Calu3 (cell line): ENCODE results near the gene FLT4. TPM values are rescaled to one million over a fixed set of nuclear protein-coding genes. Genes with fewer than 3 reads are reported as not detected.
"Not testable (repeated sequence)": the region's sequence is repeated elsewhere in the genome, so short reads cannot be mapped to it uniquely, and the experiment has no call there.

Experiments
- BruUV-seq: library from RNA; stranded (reverse); fragments of 400-500 nt; replicated peaks from 2 replicates; lab custom pipeline; 2021; lab: Mats Ljungman, UMichigan
- CTCF ChIA-PET: fragments of 300-600 bp; sonication (Branson Sonifier 250); formaldehyde crosslinking; loops from one replicate; lab custom pipeline; 2022; ENCODE audit warnings: antibody characterized with exemption; lab: Charles Lee
- DNase-seq: peaks from one replicate; pipeline ENCODE4 v3.0.0; 2022
- H3K27ac Mint-ChIP-seq: one replicate; pipeline ENCODE4 v1.8.0; 2022; ENCODE audit warnings: mixed read lengths; ENCODE audit not compliant: unreplicated experiment
- H3K27me3 Mint-ChIP-seq: one replicate; pipeline ENCODE4 v1.8.0; 2022; ENCODE audit warnings: mixed read lengths; ENCODE audit not compliant: unreplicated experiment
- H3K36me3 Mint-ChIP-seq: one replicate; pipeline ENCODE4 v1.8.0; 2022; ENCODE audit warnings: mild to moderate bottlenecking, moderate library complexity, mixed read lengths; ENCODE audit not compliant: insufficient read depth, unreplicated experiment
- H3K4me1 Mint-ChIP-seq: one replicate; pipeline ENCODE4 v1.8.0; 2022; ENCODE audit warnings: mild to moderate bottlenecking, low read depth, mixed read lengths; ENCODE audit not compliant: unreplicated experiment
- H3K4me3 Mint-ChIP-seq: one replicate; pipeline ENCODE4 v1.8.0; 2022; ENCODE audit warnings: mild to moderate bottlenecking, low read depth, moderate library complexity, mixed read lengths; ENCODE audit not compliant: unreplicated experiment
- H3K9me3 Mint-ChIP-seq: one replicate; pipeline ENCODE4 v1.8.0; 2022; ENCODE audit warnings: low read depth, mixed read lengths; ENCODE audit not compliant: unreplicated experiment
- intact Hi-C: fragments of 100-400 bp; cut with micrococcal nuclease; formaldehyde crosslinking; loops from one replicate; pipeline ENCODE4 v1.10.0; 2022; ENCODE audit not compliant: unreplicated experiment
- total RNA-seq: library from RNA; stranded (reverse); gene quantifications from 2 replicates; pipeline ENCODE4 v1.2.3, GENCODE V29; 2022
- TF ChIP-seq, protein P1 (sequence below): fragments of 200-600 bp; IDR thresholded peaks from one replicate; pipeline ENCODE4 v1.8.0; 2022; ENCODE audit warnings: antibody characterized with exemption; ENCODE audit not compliant: unreplicated experiment

FLT4 gene
- total RNA-seq, 1 experiment from 2014 or later, result not detected

- DNase-seq, result no peak
- Mint-ChIP-seq H3K4me3 (no peak overlapping the region), H3K27me3 (peaks cover 78% of the 10 kb centered on the region), H3K36me3 (no peaks in the 10 kb centered on the region), H3K27ac (no peak overlapping the region), H3K4me1 (no peaks in the 10 kb centered on the region), H3K9me3 (no peaks in the 10 kb centered on the region)
- intact Hi-C loops, result no loop called here
- TF ChIP-seq, protein P1, sequence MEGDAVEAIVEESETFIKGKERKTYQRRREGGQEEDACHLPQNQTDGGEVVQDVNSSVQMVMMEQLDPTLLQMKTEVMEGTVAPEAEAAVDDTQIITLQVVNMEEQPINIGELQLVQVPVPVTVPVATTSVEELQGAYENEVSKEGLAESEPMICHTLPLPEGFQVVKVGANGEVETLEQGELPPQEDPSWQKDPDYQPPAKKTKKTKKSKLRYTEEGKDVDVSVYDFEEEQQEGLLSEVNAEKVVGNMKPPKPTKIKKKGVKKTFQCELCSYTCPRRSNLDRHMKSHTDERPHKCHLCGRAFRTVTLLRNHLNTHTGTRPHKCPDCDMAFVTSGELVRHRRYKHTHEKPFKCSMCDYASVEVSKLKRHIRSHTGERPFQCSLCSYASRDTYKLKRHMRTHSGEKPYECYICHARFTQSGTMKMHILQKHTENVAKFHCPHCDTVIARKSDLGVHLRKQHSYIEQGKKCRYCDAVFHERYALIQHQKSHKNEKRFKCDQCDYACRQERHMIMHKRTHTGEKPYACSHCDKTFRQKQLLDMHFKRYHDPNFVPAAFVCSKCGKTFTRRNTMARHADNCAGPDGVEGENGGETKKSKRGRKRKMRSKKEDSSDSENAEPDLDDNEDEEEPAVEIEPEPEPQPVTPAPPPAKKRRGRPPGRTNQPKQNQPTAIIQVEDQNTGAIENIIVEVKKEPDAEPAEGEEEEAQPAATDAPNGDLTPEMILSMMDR, result no peak
- no TSS peak for BruUV-seq
- CTCF ChIA-PET, result no interaction called here
These were observed 9.6 kb upstream of the FLT4 start for GRCh38 chr5:180658774-180659564.

GRCh38 chr5:180655243-180655642 is 5.8 kb upstream of the FLT4 start:
- BruUV-seq, H3K9me3 Mint-ChIP-seq, intact Hi-C loops, CTCF ChIA-PET, DNase-seq, H3K27ac Mint-ChIP-seq, H3K4me3 Mint-ChIP-seq, H3K36me3 Mint-ChIP-seq, H3K4me1 Mint-ChIP-seq: not testable (repeated sequence)
- peaks cover 92% of the 10 kb centered on the region for H3K27me3 Mint-ChIP-seq

DNA sequence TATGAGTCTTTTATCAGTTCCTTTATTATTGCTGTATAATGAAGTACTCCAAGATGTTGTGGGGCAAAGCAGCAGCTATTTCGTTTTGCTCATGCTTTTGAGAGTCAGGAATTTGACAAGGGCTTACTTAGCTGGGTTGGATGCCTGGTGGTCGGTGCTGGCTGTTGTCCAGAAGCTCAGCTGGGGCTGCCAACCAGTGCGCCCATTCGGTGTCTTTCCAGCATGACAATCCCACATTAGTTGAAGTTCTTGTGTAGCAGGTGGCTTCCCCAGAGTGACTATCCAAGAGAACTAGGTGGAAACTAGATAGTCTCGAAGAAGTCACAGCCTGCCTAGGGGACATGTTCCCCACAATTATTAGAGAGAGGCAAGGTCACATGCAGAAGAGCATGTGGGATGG is 3.4 kb upstream of the FLT4 start:
- H3K4me3 Mint-ChIP-seq, result no peak overlapping the region
- no peaks in the 10 kb centered on the region for H3K4me1 Mint-ChIP-seq
- BruUV-seq, result no TSS peak
- H3K27me3 Mint-ChIP-seq, result peaks cover 87% of the 10 kb centered on the region
- intact Hi-C loops, result no loop called here
- H3K27ac Mint-ChIP-seq, result no peak overlapping the region
- CTCF ChIA-PET, result no interaction called here
- H3K9me3 Mint-ChIP-seq, result no peaks in the 10 kb centered on the region
- TF ChIP-seq, protein P1, result no peak
- H3K36me3 Mint-ChIP-seq, result no peaks in the 10 kb centered on the region
- DNase-seq, result no peak

DNA sequence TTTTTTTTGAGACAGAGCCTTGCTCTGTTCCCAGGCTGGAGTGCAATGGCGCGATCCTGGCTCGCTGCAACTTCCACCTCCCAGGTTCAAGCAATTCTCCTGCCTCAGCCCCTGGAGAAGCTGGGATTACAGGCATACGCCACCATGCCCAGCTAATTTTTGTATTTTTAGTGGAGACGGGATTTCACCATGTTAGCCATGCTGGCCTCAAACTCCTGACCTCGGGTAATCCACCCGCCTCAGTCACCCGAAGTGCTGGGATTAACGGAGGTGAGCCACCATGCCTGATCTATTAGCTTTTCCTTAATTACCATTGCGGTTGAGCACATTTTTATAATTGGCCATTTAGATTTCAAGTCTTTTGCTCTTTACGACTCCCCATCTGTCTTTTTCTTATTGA is 2.9 kb upstream of the FLT4 start:
- intact Hi-C loops, result no loop called here
- TF ChIP-seq, protein P1, result no peak
- Mint-ChIP-seq H3K27me3 (peaks cover 87% of the 10 kb centered on the region), H3K9me3 (no peaks in the 10 kb centered on the region), H3K4me1 (no peaks in the 10 kb centered on the region), H3K36me3 (no peaks in the 10 kb centered on the region), H3K4me3 (no peak overlapping the region), H3K27ac (no peak overlapping the region)
- BruUV-seq, result no TSS peak
- CTCF ChIA-PET, result no interaction called here
- DNase-seq, result no peak

GRCh38 chr5:180648658-180649296 is 623 bp downstream of the FLT4 start:
- Mint-ChIP-seq H3K4me3 (no peak overlapping the region), H3K27ac (no peak overlapping the region), H3K27me3 (peaks cover 91% of the 10 kb centered on the region), H3K9me3 (no peaks in the 10 kb centered on the region), H3K4me1 (no peaks in the 10 kb centered on the region), H3K36me3 (peaks cover 4% of the 10 kb centered on the region)
- CTCF ChIA-PET, result no interaction called here
- DNase-seq, result no peak
- intact Hi-C loops, result no loop called here
- TF ChIP-seq, protein P1, result no peak
- BruUV-seq, result no TSS peak
